Neutrophil (primary cell): Measurements from ENCODE around the gene S1PR2.
"Not testable (repeated sequence)": the region's sequence is repeated elsewhere in the genome, so short reads cannot be mapped to it uniquely, and the experiment has no call there.

ENCODE experiments used
- H3K27ac ChIP-seq: fragments of 200-600 bp; sonication (generic); 2 replicates; pipeline ENCODE4 v1.5.1; 2016; ENCODE audit warnings: mild to moderate bottlenecking, moderate library complexity
- H3K27me3 ChIP-seq: fragments of 200-600 bp; sonication (generic); 2 replicates; pipeline ENCODE4 v1.6.0; 2016; ENCODE audit warnings: mild to moderate bottlenecking
- H3K36me3 ChIP-seq: fragments of 200-600 bp; sonication (generic); 2 replicates; pipeline ENCODE4 v1.5.1; 2017
- H3K4me1 ChIP-seq, 2 experiments: fragments of 200-600 bp in 1 of 2; sonication (generic) in 1 of 2; 1 replicate in 1 of 2; 2 replicates in 1 of 2; pipeline versions ENCODE4 v1.5.1 to v1.6.1; 2013 to 2016; ENCODE audit warnings: low read depth in 1 of 2, low read length in 1 of 2, mild to moderate bottlenecking in 1 of 2, moderate library complexity in 1 of 2; ENCODE audit not compliant: control insufficient read depth in 1 of 2, insufficient read depth in 1 of 2
- H3K4me3 ChIP-seq, 2 experiments: fragments of 200-600 bp in 1 of 2; sonication (generic) in 1 of 2; 1 replicate in 1 of 2; 2 replicates in 1 of 2; pipeline ENCODE4 v1.5.1; 2013 to 2016; ENCODE audit warnings: low read depth in 1 of 2, low read length in 1 of 2, mild to moderate bottlenecking in 1 of 2, moderate library complexity in 1 of 2
- H3K9me3 ChIP-seq: fragments of 200-600 bp; sonication (generic); 2 replicates; pipeline ENCODE4 v1.5.1; 2016
- CTCF ChIP-seq: fragments of 200-600 bp; sonication (generic); IDR thresholded peaks from 2 replicates; pipeline ENCODE4 v1.5.1; 2016; ENCODE audit warnings: antibody characterized with exemption

The S1PR2 gene

GRCh38 chr19:10207026-10207425 is 24.1 kb downstream of the S1PR2 start:
- peaks cover 6% of the 10 kb centered on the region for H3K27me3 ChIP-seq
- H3K27ac ChIP-seq: no peak overlapping the region
- no peak for TF ChIP-seq CTCF
- H3K4me3 ChIP-seq: no peak overlapping the region
- H3K4me1 ChIP-seq: no peaks in the 10 kb centered on the region
- H3K9me3 ChIP-seq: no peaks in the 10 kb centered on the region
- no peaks in the 10 kb centered on the region for H3K36me3 ChIP-seq

DNA sequence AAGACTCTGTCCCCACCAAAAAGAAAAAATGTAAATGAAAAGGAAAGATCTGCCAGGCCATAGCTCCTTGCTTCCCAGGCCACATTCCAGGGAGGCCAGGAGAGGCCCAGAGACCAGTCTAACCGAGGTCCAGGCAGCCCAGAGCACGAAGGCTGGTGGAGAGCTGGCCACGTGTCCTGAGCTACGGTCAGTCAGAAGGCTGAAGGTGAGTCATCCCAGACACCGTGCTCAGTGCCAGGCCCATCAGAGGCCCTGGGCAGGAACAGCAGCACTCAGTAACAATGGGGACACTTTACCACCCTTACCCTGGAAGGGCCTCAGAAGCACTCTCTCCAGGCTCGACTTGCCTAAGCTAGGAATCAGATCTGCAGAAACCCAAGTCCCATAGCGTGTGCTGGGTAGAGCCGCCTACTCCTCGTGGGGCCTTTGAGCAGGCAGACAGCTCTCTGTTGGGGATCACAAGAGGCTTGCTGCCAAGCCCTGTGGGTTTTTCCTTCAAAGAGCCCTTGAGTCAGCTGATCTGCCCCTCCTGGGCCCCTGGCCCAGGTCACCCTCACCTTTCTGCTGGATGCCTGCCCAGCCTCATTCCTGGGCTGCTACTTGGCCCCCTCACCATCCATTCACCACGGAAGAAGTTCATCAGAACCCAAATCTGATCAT is 24.8 kb downstream of the S1PR2 start:
- H3K27me3 ChIP-seq: peaks cover 6% of the 10 kb centered on the region
- no peaks in the 10 kb centered on the region for H3K4me1 ChIP-seq
- no peak overlapping the region for H3K4me3 ChIP-seq
- H3K9me3 ChIP-seq: no peaks in the 10 kb centered on the region
- TF ChIP-seq CTCF: no peak
- no peak overlapping the region for H3K27ac ChIP-seq
- H3K36me3 ChIP-seq: no peaks in the 10 kb centered on the region

DNA sequence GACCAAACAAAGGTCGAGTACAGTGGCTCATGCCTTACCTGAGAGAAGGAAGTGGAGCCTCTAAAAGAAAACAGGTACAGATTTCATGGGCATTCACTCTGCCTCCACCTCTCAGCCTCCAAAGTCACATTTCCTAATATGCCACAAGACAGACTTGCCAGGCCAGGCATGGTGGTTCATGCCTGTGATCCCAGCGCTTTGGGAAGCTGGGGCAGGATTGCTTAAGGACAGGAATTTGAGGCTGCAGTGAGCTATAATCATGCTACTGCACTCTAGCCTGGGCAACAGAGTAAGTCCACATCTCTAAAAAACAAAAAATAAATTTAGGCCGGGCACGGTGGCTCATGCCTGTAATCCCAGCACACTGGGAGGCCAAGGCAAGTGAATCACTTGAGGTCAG is 25.5 kb downstream of the S1PR2 start:
- H3K9me3 ChIP-seq: no peaks in the 10 kb centered on the region
- TF ChIP-seq CTCF: no peak
- no peak overlapping the region for H3K27ac ChIP-seq
- H3K4me3 ChIP-seq: no peak overlapping the region
- H3K36me3 ChIP-seq: no peaks in the 10 kb centered on the region
- H3K27me3 ChIP-seq: no peaks in the 10 kb centered on the region
- H3K4me1 ChIP-seq: no peaks in the 10 kb centered on the region

DNA sequence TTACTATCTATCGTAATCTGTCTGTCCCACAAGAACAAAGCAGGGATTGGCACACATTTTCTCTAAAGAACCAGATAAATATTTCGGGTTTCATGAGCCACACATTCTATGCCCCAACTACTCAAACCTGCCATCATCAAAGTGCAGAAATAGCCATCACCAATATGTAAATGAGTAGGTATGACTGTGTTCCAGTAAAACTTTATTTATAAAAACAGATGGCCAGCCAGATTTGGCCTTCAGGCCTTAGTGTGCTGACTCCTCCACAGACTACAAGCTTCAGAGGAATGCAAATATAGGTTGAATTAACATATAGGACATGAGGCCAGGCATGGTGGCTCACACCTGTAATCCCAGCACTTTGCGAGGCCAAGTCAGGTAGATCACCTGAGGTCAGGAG is 27.4 kb downstream of the S1PR2 start:
- TF ChIP-seq CTCF: no peak
- Histone ChIP-seq H3K4me1 (no peaks in the 10 kb centered on the region), H3K36me3 (no peaks in the 10 kb centered on the region), H3K27ac (no peak overlapping the region), H3K4me3 (no peak overlapping the region), H3K9me3 (no peaks in the 10 kb centered on the region), H3K27me3 (no peaks in the 10 kb centered on the region)

DNA sequence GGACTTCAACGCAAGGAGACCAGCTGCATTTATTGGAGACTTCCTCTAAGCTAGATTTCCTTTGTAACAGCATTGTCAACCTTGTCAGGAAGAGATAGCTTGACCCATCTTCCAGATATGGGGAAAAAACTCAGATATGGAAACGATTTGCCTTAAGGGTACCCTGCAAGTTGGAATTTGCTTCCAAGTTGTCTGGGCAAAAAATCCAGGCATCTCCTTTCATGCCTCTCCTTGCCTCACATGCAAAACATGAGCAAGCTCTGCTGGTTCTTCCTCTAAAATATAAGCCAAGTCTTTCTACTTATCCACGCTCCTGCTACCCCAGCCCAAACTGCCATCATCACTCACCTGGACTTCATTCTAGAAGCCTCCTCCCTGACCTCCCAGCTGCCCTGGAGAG is 30.0 kb downstream of the S1PR2 start:
- Histone ChIP-seq H3K9me3 (no peaks in the 10 kb centered on the region), H3K4me3 (no peak overlapping the region), H3K4me1 (no peaks in the 10 kb centered on the region), H3K27me3 (no peaks in the 10 kb centered on the region), H3K36me3 (no peaks in the 10 kb centered on the region), H3K27ac (no peak overlapping the region)
- TF ChIP-seq CTCF: no peak

DNA sequence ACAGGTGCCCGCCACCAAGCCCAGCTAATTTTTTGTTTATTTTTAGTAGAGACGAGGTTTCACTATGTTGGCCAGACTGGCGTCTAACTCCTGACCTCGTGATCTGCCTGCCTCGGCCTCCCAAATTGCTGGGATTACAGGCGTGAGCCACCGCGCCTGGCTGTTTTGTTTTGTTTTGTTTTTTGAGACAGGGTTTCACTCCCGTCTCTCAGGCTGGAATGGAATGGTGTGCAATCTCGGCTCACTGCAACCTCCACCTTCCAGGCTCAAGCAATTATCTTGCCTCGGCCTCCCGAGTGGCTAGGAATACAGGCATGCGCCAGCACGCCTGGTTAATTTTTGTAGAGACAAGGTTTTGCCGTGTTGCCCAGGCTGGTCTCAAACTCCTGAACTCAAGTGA is 31.0 kb downstream of the S1PR2 start:
- H3K27ac ChIP-seq, H3K27me3 ChIP-seq, H3K9me3 ChIP-seq, H3K36me3 ChIP-seq, H3K4me3 ChIP-seq, H3K4me1 ChIP-seq: not testable (repeated sequence)

DNA sequence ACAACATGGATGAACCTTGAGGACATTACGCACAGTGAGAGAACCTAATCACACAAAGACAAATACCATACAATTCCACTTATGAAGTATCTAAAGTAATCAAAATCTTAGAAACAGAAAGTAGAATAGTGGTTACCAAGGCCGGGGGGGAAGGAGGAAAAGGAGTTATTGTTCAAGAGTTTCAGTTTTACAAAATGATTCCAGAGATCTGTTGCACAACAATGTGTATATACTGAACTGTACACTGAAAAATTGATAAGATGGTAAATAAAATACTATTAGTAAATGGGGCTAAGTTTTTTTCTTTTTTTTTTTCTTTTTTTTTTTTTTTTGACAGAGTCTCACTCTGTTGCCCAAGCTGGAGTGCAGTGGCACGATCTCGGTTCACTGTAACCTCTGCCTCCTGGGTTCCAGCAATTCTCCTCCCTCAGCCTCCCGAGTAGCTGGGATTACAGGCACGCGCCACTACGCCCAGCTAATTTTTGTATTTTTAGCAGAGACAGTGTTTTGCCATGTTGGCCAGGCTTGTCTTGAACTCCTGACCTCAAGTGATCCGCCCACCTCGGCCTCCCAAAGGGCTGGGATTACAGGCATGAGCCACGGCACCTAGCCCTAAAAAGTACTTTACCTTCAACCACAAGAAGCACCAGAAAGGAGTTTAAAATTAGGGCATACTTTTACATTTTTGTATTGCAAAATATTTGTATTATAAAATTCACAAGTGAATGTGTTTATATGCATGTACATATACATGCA is 32.1 kb downstream of the S1PR2 start:
- H3K27ac ChIP-seq, H3K27me3 ChIP-seq, H3K9me3 ChIP-seq, H3K4me3 ChIP-seq, H3K36me3 ChIP-seq, H3K4me1 ChIP-seq: not testable (repeated sequence)
